ENCODE results near the gene ADGRG6. TPM values are rescaled to one million over a fixed set of nuclear protein-coding genes. Genes with fewer than 3 reads are reported as not detected.

Gene ADGRG6
- polyA plus RNA-seq, 1 of the 3 experiments (the other 2 are of a cell fraction) = 61.5 TPM

DNA sequence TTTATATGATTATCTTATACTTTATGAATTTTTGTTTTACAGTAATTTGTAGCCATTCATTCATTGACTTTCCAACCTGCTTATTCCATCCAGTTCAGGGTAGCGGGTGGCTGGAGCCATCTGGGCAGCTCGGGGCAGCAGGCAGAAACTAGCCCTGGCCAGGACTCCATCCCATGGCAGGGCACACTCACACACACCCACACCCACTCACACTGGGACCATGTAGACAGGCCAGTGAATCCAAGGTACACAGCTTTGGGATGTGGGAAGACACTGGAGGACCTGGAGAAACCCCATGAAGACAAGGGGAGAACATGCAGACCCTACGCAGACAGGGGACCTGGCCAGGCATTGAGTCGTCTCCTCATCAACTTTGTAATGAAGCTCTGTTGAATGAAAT lies 84.8 kb downstream of the ADGRG6 start:
- Histone ChIP-seq H3K27me3 (ENCODE audit: insufficient read depth) (no peaks in the 10 kb centered on the region), H3K79me2 (ENCODE audit: insufficient read depth) (peaks cover 73% of the 10 kb centered on the region), H3K9me3 (no peaks in the 10 kb centered on the region), H2AFZ (ENCODE audit: low read depth) (no peak overlapping the region), H3K4me1 (ENCODE audit: control insufficient read depth in 1 of 2, insufficient read depth in 2 of 2, low read depth in 1 of 2, low read length in 1 of 2) (peaks cover 0 to 24% of the 10 kb centered on the region in 2 experiments; a peak in 2 of 4 replicates), H3F3A (replicated peaks; ENCODE audit: insufficient read depth) (peaks cover 45% of the 10 kb centered on the region), H3K4me2 (no peak overlapping the region), H3K27ac (ENCODE audit: low read depth in 2 of 2, low read length in 1 of 2) (peak overlapping the region; percentile 29 to 99; a peak in 3 of 4 replicates), H4K20me1 (ENCODE audit: insufficient read depth) (no peaks in the 10 kb centered on the region), H3K36me3 (replicated peaks in 1 of 2; ENCODE audit: control insufficient read depth in 1 of 2, insufficient read depth in 2 of 2, low read length in 1 of 2) (peaks cover 16 to 23% of the 10 kb centered on the region in 2 experiments), H3K9me2 (no peaks in the 10 kb centered on the region), H3K4me3 (ENCODE audit: low read depth in 2 of 2, low read length in 1 of 2) (no peak overlapping the region), H3K9ac (0 out of 2 replicates have a peak overlapping the region, but pooled peaks have one; percentile 43)
- 64% methylated on average over 4 of the region's 4 CpGs for WGBS (ENCODE audit: low lambda C conversion rate)
- DNase-seq = no peak
- ChIA-PET CTCF (interaction anchor here (0.5 to 2.7 kb wide), 7 partner anchors 143 to 248 kb away, joined by 3 to 16 read pairs (median 3); partner anchors contain the start of genes NMBR and VTA1), POLR2A (no interaction called here)
- TF ChIP-seq FOXM1 (IDR thresholded peaks at IDR 0.05; ENCODE audit: low read depth) (no peak), NRF1 (IDR thresholded peaks at IDR 0.05; ENCODE audit: low read depth, low read length) (no peak), RAD21 (IDR thresholded peaks at IDR 0.05; ENCODE audit: low read length) (no peak), FOSL2 (IDR thresholded peaks at IDR 0.05; ENCODE audit: borderline replicate concordance, low read depth) (no peak), TCF12 (IDR thresholded peaks at IDR 0.05) (no peak), FOXJ3 (CRISPR knock-in tag; IDR thresholded peaks at IDR 0.05) (no peak), SMC3 (IDR thresholded peaks at IDR 0.05; ENCODE audit: low read depth, low read length) (no peak), NFIC (IDR thresholded peaks at IDR 0.05; ENCODE audit: borderline replicate concordance) (no peak), RXRA (IDR thresholded peaks at IDR 0.05; ENCODE audit: borderline replicate concordance, low read depth) (no peak)
- TF ChIP-seq, protein P1, sequence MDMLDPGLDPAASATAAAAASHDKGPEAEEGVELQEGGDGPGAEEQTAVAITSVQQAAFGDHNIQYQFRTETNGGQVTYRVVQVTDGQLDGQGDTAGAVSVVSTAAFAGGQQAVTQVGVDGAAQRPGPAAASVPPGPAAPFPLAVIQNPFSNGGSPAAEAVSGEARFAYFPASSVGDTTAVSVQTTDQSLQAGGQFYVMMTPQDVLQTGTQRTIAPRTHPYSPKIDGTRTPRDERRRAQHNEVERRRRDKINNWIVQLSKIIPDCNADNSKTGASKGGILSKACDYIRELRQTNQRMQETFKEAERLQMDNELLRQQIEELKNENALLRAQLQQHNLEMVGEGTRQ (IDR thresholded peaks at IDR 0.05; ENCODE audit: borderline replicate concordance, low read depth, low read length) = no peak
- TF ChIP-seq, protein P2, sequence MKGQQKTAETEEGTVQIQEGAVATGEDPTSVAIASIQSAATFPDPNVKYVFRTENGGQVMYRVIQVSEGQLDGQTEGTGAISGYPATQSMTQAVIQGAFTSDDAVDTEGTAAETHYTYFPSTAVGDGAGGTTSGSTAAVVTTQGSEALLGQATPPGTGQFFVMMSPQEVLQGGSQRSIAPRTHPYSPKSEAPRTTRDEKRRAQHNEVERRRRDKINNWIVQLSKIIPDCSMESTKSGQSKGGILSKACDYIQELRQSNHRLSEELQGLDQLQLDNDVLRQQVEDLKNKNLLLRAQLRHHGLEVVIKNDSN (IDR thresholded peaks at IDR 0.05; ENCODE audit: borderline replicate concordance, low read depth) = no peak
- TF ChIP-seq, protein P3, sequence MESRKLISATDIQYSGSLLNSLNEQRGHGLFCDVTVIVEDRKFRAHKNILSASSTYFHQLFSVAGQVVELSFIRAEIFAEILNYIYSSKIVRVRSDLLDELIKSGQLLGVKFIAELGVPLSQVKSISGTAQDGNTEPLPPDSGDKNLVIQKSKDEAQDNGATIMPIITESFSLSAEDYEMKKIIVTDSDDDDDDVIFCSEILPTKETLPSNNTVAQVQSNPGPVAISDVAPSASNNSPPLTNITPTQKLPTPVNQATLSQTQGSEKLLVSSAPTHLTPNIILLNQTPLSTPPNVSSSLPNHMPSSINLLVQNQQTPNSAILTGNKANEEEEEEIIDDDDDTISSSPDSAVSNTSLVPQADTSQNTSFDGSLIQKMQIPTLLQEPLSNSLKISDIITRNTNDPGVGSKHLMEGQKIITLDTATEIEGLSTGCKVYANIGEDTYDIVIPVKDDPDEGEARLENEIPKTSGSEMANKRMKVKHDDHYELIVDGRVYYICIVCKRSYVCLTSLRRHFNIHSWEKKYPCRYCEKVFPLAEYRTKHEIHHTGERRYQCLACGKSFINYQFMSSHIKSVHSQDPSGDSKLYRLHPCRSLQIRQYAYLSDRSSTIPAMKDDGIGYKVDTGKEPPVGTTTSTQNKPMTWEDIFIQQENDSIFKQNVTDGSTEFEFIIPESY (IDR thresholded peaks at IDR 0.05; ENCODE audit: borderline replicate concordance, low read depth) = no peak
